ENCODE data around the gene TEX35.

Gene TEX35

GRCh38 chr1:178521241-178521640 lies 8.3 kb downstream of the TEX35 start:
- DNase-seq: no peak

DNA sequence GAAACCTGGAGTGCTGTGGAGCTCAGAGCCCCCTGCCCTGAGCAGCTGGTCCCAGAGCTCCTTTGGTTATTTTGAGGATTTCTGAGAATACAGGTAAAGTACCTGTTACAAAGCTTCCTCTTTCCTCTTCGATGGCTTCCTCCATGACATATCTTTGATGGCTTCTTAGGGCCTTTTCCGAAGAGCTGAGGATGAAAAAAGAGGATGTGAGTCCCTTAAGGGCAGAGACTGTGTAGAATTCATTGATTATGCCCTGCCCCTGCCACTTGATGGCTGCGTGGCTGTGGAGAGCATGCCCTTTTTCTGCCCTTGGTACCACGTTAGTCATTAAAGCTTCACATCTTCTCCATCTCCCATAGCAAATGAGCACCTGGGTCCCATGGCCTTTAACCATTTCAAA lies 14.2 kb downstream of the TEX35 start:
- DNase-seq: no peak

DNA sequence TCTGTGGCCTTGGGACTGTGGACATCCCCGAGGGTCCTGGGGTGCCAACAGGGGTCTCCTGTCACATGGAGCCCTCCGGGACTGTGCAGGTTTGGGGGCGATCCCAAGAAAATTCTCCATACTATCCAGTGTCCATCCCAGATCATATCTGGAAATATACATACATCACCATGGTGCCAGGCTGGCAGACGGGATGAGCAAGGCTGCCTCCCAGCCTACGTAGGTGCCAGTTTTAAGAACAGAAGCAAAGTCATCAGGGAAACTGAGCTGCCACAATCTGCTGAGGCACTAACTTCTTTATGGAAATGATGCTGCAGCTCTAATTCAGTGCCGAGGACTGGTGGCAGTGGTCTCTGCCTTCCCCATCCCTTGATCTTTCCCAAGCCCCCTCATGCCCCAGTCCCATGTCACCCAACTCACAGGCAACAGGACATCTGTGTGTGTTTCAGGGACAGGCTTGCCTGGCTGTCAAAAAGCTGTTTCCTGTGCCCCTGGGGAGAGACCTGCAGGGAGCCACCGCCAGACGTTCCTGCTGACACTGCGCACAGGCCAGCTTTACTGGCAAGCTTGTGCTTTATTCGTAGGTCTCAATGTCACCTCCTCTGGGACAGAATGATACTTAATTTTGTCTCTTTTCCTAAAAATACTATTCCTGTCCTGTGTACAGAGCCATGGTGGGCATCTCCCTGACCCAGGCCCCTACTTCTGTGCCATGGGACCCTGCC lies 15.5 kb downstream of the TEX35 start:
- no peak for DNase-seq

- DNase-seq: no peak
Observed at GRCh38 chr1:178528953-178529335, 16.0 kb downstream of the TEX35 start.

- DNase-seq: no peak
Observed at GRCh38 chr1:178529364-178530036, 16.6 kb downstream of the TEX35 start.

DNA sequence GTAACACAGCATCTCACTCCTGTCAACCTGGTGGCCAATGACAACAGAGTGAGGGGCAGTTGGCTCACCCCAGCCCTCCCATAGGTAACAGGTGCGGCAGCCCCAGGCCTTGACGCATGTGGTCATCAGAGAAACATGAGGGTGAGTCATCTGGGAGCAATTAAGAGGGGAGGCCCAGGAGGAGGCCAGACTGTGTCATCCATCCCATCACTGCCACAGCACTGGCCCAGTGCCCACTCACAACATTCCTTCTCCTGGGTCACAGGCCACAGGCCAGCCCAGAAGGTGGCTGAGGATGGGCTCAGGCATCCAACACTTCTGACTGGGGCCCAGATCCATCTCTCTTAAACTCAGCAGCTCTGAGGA lies 17.1 kb downstream of the TEX35 start:
- no peak for DNase-seq

DNA sequence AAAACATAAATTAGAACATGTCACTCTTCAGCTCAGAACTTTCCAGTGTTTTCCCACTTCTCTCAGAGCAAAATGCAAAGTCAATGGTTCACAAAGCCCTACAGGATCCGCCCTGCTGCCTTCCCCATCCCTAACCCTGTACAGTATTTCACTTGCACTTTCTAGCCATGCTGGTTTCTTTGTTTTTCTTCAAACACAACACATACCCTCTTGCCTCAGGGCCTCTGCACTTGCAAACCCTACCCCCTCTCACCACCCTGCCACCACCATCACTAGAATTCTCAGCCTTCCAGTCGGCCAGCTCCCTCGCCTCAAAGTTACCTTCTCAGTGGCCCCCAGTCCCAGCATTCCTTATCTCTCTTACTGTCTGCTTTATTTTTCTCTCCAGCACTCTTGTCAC lies 17.6 kb downstream of the TEX35 start:
- no peak for DNase-seq

- no peak for DNase-seq
Observed at GRCh38 chr1:178531887-178532286, 19.0 kb downstream of the TEX35 start.

GRCh38 chr1:178532392-178532791 lies 19.5 kb downstream of the TEX35 start:
- DNase-seq: peak; percentile 74

DNA sequence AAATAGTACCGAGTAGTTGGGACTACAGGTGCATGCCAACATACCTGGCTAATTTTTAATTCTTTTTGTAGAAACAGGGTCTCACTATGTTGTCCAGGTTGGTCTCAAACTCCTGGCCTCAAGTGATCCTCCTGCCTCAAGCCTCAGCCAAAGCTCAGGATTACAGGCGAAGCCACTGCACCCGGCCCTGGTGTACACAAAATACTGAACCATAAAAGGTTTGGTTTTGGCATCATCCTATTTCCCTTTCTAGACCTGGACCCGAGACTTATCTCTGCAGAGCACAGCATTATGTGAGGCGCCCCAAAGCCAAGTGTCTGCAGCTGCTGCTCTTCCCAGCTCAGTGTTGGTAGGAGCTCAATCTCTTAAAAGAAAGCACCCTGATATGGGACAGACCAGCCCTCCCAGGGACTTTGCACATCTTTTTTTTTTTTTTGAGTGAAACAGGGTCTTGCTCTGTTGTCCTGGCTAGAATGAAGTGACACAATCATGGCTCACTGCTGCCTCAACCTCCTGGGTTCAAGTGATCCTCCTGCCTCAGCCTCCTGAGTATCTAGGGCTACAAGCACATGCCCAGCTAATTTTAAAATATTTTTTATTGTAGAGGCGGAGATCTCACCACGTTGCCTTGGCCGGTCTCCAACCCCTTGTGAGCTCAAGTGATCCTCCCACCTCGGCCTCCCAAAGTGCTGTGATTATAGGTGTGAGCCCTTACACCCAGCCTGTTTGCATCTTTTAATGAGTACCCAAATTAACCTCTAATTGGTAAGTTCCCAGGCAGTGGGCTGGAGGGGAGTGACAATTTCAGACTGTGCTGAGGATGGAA lies 20.4 kb downstream of the TEX35 start:
- DNase-seq: no peak

- DNase-seq: no peak
Observed at GRCh38 chr1:178534137-178534868, 21.4 kb downstream of the TEX35 start.

DNA sequence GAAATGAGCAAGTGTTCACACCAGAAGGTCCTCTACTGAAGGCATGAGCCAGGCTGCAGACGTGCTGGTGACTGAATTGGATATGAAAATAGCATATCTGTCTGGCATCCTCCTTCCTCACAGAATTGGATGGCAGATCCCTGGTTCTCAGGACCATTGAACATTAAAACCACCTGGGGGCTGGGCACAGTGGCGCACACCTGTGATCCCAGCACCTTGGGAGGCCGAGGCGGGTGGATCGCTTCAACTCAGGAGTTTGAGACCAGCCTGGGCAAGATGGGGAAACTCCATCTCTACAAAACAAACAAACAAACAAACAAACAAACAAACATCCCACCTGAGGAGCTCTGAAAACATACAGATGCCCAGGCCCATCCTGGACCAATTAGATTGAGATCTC lies 23.4 kb downstream of the TEX35 start:
- DNase-seq: no peak

- no peak for DNase-seq
Observed at GRCh38 chr1:178536844-178537371, 24.0 kb downstream of the TEX35 start.

- DNase-seq: no peak
Observed at GRCh38 chr1:178537382-178538090, 24.6 kb downstream of the TEX35 start.

GRCh38 chr1:178538192-178538916 lies 25.4 kb downstream of the TEX35 start:
- no peak for DNase-seq

DNA sequence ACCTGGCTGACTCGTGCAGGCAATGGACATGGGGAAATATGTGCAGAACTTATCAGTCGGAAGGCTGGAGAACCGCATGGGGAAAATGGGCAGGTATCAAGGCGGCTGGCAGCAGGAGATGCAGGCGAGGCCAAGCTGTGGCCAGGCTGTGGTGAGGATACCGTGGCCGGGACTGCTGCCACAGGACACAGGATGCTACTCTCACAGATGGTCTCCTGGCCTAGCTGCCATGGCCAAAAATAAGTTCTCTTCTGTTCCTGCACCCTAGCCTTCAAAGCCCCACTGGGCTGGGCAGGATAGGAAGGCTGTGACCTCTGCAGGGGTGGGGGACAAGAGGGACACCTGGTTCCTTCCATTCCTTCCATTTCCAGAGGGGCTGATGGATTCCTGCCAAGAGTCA lies 26.4 kb downstream of the TEX35 start:
- no peak for DNase-seq

- DNase-seq: no peak
Observed at GRCh38 chr1:178540204-178540603, 27.3 kb downstream of the TEX35 start.

GRCh38 chr1:178540646-178541045 lies 27.7 kb downstream of the TEX35 start:
- no peak for DNase-seq

- DNase-seq: no peak
Observed at GRCh38 chr1:178541379-178541778, 28.5 kb downstream of the TEX35 start.

GRCh38 chr1:178541829-178542553 lies 29.1 kb downstream of the TEX35 start:
- DNase-seq: peak; percentile 45
